Activated naive CD4-positive, alpha-beta T cell treated with anti-CD3 and anti-CD28 coated beads, Interleukin-2, amount 50 U/mL, for 24 hours (primary cell): ENCODE data around the gene METTL24.
"Not testable (repeated sequence)": the region's sequence is repeated elsewhere in the genome, so short reads cannot be mapped to it uniquely, and the experiment has no call there.

Source experiments
- H3K27ac Mint-ChIP-seq: one replicate; pipeline ENCODE4 v1.8.0; 2021; ENCODE audit warnings: mild to moderate bottlenecking, mixed read lengths
- H3K27me3 Mint-ChIP-seq: one replicate; pipeline ENCODE4 v1.8.0; 2021; ENCODE audit warnings: mixed read lengths
- H3K36me3 Mint-ChIP-seq: one replicate; pipeline ENCODE4 v1.8.0; 2021; ENCODE audit warnings: mixed read lengths
- H3K4me1 Mint-ChIP-seq: one replicate; pipeline ENCODE4 v1.8.0; 2021; ENCODE audit warnings: mixed read lengths
- H3K4me3 Mint-ChIP-seq: one replicate; pipeline ENCODE4 v1.8.0; 2021; ENCODE audit warnings: mild to moderate bottlenecking, mixed read lengths
- H3K9me3 Mint-ChIP-seq: one replicate; pipeline ENCODE4 v1.8.0; 2021; ENCODE audit warnings: mixed read lengths

Gene METTL24

GRCh38 chr6:110351986-110352385 lies 6.2 kb downstream of the METTL24 start:
- peaks cover 10% of the 10 kb centered on the region for H3K27me3 Mint-ChIP-seq
- H3K36me3 Mint-ChIP-seq: no peaks in the 10 kb centered on the region
- no peak overlapping the region for H3K27ac Mint-ChIP-seq
- H3K4me1 Mint-ChIP-seq: peaks cover 7% of the 10 kb centered on the region
- no peaks in the 10 kb centered on the region for H3K9me3 Mint-ChIP-seq
- no peak overlapping the region for H3K4me3 Mint-ChIP-seq

- no peak overlapping the region for H3K27ac Mint-ChIP-seq
Measured at GRCh38 chr6:110351546-110351945, 6.6 kb downstream of the METTL24 start.

DNA sequence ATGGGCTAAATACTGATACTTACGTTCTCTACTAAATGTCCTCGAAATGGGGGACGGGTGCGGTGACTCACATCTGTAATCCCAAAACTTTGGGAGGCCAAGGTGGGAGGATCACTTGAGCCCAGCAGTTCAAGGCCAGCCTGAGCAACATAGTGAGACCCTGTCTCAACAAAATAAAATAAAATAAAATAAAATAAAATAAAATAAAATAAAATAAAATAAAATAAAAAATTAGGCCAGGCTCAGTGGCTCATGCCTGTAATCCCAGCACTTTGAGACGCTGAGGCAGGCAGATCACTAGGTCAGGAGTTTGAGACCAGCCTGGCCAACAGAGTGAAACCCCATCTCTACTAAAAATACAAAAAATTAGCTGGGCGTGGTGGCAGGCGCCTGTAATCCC lies 7.6 kb downstream of the METTL24 start:
- H3K36me3 Mint-ChIP-seq, H3K27ac Mint-ChIP-seq: not testable (repeated sequence)

More at GRCh38 chr6:110351546-110351945, 6.6 kb downstream of the METTL24 start:
- H3K27me3 Mint-ChIP-seq: peaks cover 6% of the 10 kb centered on the region
- peaks cover 2% of the 10 kb centered on the region for H3K4me1 Mint-ChIP-seq
- H3K9me3 Mint-ChIP-seq: no peaks in the 10 kb centered on the region
- H3K4me3 Mint-ChIP-seq: no peak overlapping the region
- H3K36me3 Mint-ChIP-seq: no peaks in the 10 kb centered on the region

DNA sequence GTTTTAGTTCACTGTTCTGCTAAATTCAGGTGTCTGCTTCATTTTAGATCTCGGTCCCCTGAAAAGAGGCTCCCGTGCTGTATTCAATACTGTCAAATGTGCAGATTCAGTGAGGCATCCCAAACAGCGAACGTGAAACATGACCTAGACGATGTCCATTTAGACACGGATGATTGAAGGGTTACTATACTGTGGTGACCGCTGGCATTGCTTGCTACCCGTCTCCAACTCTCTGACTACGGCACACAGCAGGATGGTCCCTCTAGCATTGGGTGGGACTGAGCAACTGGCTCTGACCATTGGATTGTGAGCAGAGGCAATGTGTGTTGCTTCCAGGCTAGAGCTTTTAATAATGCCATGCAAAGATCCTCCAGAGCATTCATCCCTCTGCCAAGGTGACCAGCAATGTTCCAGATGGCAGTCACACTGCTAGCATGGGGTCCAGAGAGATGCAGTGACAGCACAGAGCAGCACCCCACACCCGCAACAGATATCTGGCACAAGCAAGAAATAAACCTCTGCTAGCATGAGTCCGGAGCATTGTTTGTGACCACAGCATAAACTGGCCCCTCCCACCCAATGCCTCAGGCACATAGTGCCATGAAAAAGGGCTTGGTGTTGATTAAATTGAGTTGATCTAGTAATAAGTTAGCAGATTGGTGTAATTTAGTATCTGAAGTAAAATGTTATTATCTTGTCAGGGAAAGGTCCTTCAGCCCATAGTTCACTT lies 9.0 kb downstream of the METTL24 start:
- H3K27ac Mint-ChIP-seq: no peak overlapping the region
- H3K4me1 Mint-ChIP-seq: no peaks in the 10 kb centered on the region
- H3K4me3 Mint-ChIP-seq: no peak overlapping the region
- H3K36me3 Mint-ChIP-seq: no peaks in the 10 kb centered on the region
- no peaks in the 10 kb centered on the region for H3K9me3 Mint-ChIP-seq
- no peaks in the 10 kb centered on the region for H3K27me3 Mint-ChIP-seq

More for the DNA sequence above, 7.6 kb downstream of the METTL24 start:
- not testable (repeated sequence) for H3K9me3 Mint-ChIP-seq, H3K27me3 Mint-ChIP-seq, H3K4me1 Mint-ChIP-seq, H3K4me3 Mint-ChIP-seq

DNA sequence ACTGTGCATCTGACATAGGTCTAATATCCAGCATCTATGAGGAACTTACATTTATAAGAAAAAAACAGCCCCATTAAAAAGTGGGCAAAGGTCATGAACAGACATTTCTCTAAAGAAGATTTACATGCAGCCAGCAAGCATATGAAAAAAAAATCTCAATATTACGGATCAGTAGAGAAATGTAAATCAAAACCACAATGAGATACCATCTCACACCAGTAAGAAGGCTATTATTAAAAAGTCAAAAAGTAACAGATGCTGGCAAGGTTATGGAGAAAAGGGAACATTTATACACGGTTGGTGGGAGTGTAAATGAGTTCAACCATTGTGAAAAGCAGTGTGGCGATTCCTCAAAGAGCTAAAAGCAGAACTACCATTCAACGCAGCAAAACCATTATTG lies 13.1 kb downstream of the METTL24 start:
- H3K9me3 Mint-ChIP-seq: no peaks in the 10 kb centered on the region
- H3K4me1 Mint-ChIP-seq: no peaks in the 10 kb centered on the region
- no peak overlapping the region for H3K4me3 Mint-ChIP-seq
- H3K36me3 Mint-ChIP-seq: no peaks in the 10 kb centered on the region
- H3K27me3 Mint-ChIP-seq: no peaks in the 10 kb centered on the region
- H3K27ac Mint-ChIP-seq: no peak overlapping the region

DNA sequence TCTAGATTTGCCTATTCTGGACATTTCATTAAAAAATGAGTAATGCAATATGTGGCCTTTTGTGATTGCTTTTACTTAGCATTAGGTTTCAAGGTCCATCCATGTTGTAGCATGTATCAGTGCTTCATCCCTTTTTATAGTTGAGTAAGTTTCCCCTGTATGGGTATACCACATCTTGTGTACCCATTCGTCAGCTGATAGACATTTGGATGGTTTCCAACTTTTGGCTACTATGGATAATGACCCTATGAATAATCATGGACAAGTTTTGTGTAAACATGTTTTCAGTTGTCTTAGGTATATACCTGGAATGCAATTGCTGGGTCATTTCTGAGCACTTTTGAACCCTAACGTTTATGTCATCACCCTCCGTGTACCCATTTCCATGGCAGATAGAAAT lies 15.4 kb downstream of the METTL24 start:
- Mint-ChIP-seq H3K9me3 (no peaks in the 10 kb centered on the region), H3K27ac (no peak overlapping the region), H3K4me3 (no peak overlapping the region), H3K4me1 (no peaks in the 10 kb centered on the region), H3K27me3 (no peaks in the 10 kb centered on the region), H3K36me3 (no peaks in the 10 kb centered on the region)

DNA sequence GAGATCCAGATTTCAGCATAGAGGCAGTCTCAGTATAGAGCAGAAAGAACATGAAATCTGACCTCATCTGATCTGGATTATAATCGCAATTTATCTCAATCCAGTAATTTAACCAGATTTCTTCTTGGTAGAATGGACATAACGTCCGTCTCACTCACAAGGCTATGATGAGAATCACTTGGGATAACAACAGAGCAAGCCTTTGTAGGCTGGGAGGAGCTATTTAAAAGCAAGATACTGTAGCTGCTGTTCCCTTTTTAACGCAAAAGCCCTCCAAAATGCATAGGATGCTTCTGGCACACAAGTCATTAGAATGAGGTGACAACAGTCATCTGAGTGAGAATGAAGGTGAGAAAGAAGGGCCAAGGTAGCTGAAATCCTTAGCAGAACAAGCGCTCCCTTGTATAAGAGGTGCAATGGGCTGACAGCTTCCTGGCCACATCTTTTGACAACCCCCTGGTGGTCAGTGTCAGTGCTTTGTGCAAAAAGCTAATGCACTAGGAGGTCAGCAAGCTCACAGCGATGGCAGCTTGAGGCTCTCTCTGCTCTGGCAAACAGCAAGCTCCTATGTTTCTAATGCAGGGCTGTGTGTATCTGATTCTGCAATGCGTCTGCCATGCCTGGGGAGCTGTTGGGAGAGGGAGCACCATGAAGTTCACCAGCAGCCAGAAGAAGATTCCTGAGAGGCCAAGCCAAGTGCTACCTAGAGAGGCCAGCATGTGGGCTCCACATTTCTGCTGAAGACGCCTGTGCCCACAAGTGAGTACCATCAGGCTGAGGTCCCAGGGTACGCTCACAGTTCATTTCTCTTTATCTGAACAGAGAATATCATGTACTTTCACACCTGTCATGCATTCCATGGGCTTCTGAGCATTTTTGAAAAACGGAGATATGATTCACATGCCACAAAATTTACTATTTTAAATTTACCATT lies 16.2 kb downstream of the METTL24 start:
- H3K4me3 Mint-ChIP-seq: no peak overlapping the region
- H3K27me3 Mint-ChIP-seq: no peaks in the 10 kb centered on the region
- no peaks in the 10 kb centered on the region for H3K36me3 Mint-ChIP-seq
- H3K27ac Mint-ChIP-seq: no peak overlapping the region
- no peaks in the 10 kb centered on the region for H3K9me3 Mint-ChIP-seq
- H3K4me1 Mint-ChIP-seq: no peaks in the 10 kb centered on the region

- Mint-ChIP-seq H3K9me3 (no peaks in the 10 kb centered on the region), H3K4me1 (no peaks in the 10 kb centered on the region)
Measured at GRCh38 chr6:110341067-110341466, 17.1 kb downstream of the METTL24 start.

GRCh38 chr6:110340392-110340965 lies 17.7 kb downstream of the METTL24 start:
- Mint-ChIP-seq H3K27me3 (peaks cover 5% of the 10 kb centered on the region), H3K36me3 (no peaks in the 10 kb centered on the region), H3K9me3 (no peaks in the 10 kb centered on the region), H3K4me1 (no peaks in the 10 kb centered on the region), H3K27ac (no peak overlapping the region), H3K4me3 (no peak overlapping the region)

More at GRCh38 chr6:110341067-110341466, 17.1 kb downstream of the METTL24 start:
- Mint-ChIP-seq H3K36me3 (no peaks in the 10 kb centered on the region), H3K27me3 (peaks cover under 1% of the 10 kb centered on the region), H3K27ac (no peak overlapping the region), H3K4me3 (no peak overlapping the region)

- no peak overlapping the region for H3K27ac Mint-ChIP-seq
- H3K4me1 Mint-ChIP-seq: no peaks in the 10 kb centered on the region
- peaks cover 5% of the 10 kb centered on the region for H3K27me3 Mint-ChIP-seq
- H3K36me3 Mint-ChIP-seq: no peaks in the 10 kb centered on the region
- H3K4me3 Mint-ChIP-seq: no peak overlapping the region
- no peaks in the 10 kb centered on the region for H3K9me3 Mint-ChIP-seq
Measured at GRCh38 chr6:110338820-110339470, 19.2 kb downstream of the METTL24 start.

DNA sequence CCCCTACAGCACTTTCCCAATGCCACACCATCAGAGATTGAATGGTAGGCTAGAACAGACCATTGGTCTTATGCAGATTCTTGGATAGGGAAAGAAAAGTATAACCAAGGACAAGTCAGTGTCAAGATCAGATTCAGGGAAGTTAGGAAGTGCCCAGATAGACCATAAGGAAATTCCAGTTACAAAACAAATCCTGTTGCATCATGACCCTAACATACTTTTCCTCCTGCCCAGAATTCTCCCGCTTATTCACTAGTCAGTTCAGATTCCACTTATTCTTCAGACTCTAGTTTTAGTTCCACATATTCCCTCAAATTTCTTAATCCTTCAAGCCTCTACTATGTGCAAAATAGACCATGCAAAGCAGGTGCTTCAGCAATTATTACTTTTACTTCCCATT lies 20.7 kb downstream of the METTL24 start:
- Mint-ChIP-seq H3K27ac (no peak overlapping the region), H3K4me3 (no peak overlapping the region), H3K36me3 (no peaks in the 10 kb centered on the region), H3K4me1 (no peaks in the 10 kb centered on the region), H3K27me3 (peaks cover 5% of the 10 kb centered on the region), H3K9me3 (no peaks in the 10 kb centered on the region)

GRCh38 chr6:110334423-110335180 lies 23.5 kb downstream of the METTL24 start:
- Mint-ChIP-seq H3K4me3 (no peak overlapping the region), H3K9me3 (no peaks in the 10 kb centered on the region), H3K4me1 (no peaks in the 10 kb centered on the region), H3K27me3 (peaks cover 5% of the 10 kb centered on the region), H3K36me3 (no peaks in the 10 kb centered on the region), H3K27ac (no peak overlapping the region)

DNA sequence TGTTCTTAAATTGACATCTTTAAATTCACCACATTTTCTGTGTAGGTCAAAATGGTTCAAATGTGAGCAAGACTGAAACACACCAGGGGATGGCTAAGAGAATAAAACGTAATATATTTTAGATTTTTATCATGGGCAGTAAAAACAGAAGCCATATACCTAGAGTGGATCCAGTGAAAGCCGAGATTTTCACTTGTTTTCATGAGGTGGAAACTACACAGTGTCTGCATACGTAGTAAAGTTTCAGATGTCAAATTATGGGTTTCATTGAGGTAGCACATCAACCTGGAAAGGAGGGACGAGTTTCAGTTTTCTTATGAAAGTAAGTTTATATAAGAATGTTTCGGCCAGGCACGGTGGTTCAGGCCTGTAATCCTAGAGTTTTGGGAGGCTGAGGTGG lies 25.9 kb downstream of the METTL24 start:
- Mint-ChIP-seq H3K36me3 (no peaks in the 10 kb centered on the region), H3K27ac (no peak overlapping the region), H3K9me3 (no peaks in the 10 kb centered on the region), H3K27me3 (peaks cover 5% of the 10 kb centered on the region), H3K4me1 (no peaks in the 10 kb centered on the region), H3K4me3 (no peak overlapping the region)

DNA sequence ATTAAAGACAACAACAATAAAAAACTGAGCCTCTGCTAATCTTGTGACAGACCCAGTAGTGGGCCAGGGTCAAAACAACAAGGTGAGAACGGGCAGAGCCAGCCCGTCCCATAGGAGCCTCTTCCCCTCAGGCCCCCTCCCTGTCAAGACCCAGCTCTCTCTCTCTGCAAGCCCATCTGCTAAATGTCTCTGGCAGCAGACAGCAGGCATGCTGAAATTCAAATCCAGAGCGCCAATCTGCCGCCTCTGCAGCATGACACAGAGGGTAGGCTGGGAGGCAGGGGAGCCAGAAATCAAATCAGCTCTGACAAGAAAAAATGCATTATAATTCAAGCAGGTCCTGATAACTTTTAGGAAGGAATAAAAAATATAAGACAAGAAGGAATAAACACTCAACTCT lies 26.3 kb downstream of the METTL24 start:
- no peaks in the 10 kb centered on the region for H3K36me3 Mint-ChIP-seq
- H3K4me3 Mint-ChIP-seq: no peak overlapping the region
- H3K9me3 Mint-ChIP-seq: no peaks in the 10 kb centered on the region
- peaks cover 5% of the 10 kb centered on the region for H3K27me3 Mint-ChIP-seq
- H3K4me1 Mint-ChIP-seq: no peaks in the 10 kb centered on the region
- H3K27ac Mint-ChIP-seq: no peak overlapping the region

DNA sequence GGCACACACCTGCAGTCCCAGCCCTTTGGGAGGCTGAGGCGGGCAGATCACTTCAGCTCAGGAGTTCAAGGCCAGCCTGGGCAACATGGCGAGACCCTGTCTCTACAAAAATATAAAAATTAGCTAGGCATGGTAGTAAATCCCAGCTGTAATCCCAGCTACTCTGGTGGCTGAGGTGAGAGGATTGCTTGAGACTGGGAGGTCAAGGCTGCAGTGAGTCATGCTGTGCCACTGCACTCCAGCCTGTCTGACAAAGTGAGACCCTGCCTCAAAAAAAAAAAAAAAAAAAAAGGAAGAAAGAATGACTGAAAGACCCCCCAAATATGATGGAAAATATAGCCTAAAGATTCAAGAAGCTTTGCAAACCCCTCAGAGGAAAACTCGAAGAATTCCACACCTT lies 26.8 kb downstream of the METTL24 start:
- no peaks in the 10 kb centered on the region for H3K4me1 Mint-ChIP-seq
- H3K9me3 Mint-ChIP-seq: no peaks in the 10 kb centered on the region
- no peaks in the 10 kb centered on the region for H3K36me3 Mint-ChIP-seq
- H3K27ac Mint-ChIP-seq: no peak overlapping the region
- peaks cover 5% of the 10 kb centered on the region for H3K27me3 Mint-ChIP-seq
- H3K4me3 Mint-ChIP-seq: no peak overlapping the region
